ENCODE results near the gene CCR7.
A peak's percentile ranks its signal among the peaks of the same experiment; 100 is the strongest.

CCR7 gene

GRCh38 chr17:40522250-40522960, 42.9 kb downstream of the CCR7 start:
- Histone ChIP-seq H3K9me3 (ENCODE audit: control insufficient read depth, insufficient read depth, low read depth, low read length) (no peaks in the 10 kb centered on the region; the same call in 1 of the 2 replicates), H3K4me1 (ENCODE audit: control insufficient read depth, insufficient read depth, low read length) (no peaks in the 10 kb centered on the region), H3K4me3 (ENCODE audit: low read depth, low read length) (no peak overlapping the region), H3K36me3 (ENCODE audit: control insufficient read depth in 2 of 2, insufficient read depth in 1 of 2, low read length in 2 of 2) (no peaks in the 10 kb centered on the region), H3K27ac (ENCODE audit: extremely low read depth, low read depth, low read length) (no peak overlapping the region)
- CTCF ChIA-PET: interaction anchor here (0.6 to 4.2 kb wide), 5 partner anchors 11 to 124 kb away, joined by 3 to 40 read pairs (median 5); no protein-coding TSS in a partner anchor
- peak; percentile 57 for TF ChIP-seq ZSCAN4 (tag by site-specific recombination; IDR thresholded peaks at IDR 0.05)
- peak; percentile 47 for TF ChIP-seq ZFHX2 (tag by site-specific recombination; conservative IDR thresholded peaks at IDR 0.05)
- no peak for TF ChIP-seq HOXA7 (CRISPR knock-in tag; IDR thresholded peaks at IDR 0.05; ENCODE audit: borderline replicate concordance)
- peak; percentile 80; the same call in 1 of the 2 replicates for TF ChIP-seq EGR2 (tag by site-specific recombination; IDR thresholded peaks at IDR 0.05; ENCODE audit: low read depth)
- POLR2A ChIA-PET: interaction anchor here (1.2 kb wide), 1 partner anchor 105 kb away, joined by 3 read pairs; the partner anchor contains the start of gene TOP2A

- Histone ChIP-seq H3K4me1 (ENCODE audit: control insufficient read depth, insufficient read depth, low read length) (no peaks in the 10 kb centered on the region), H3K9me3 (ENCODE audit: control insufficient read depth, insufficient read depth, low read depth, low read length) (no peaks in the 10 kb centered on the region; the same call in 1 of the 2 replicates), H3K36me3 (ENCODE audit: control insufficient read depth in 2 of 2, insufficient read depth in 1 of 2, low read length in 2 of 2) (no peaks in the 10 kb centered on the region), H3K27ac (ENCODE audit: extremely low read depth, low read depth, low read length) (no peak overlapping the region), H3K4me3 (ENCODE audit: low read depth, low read length) (no peak overlapping the region)
- no peak for TF ChIP-seq ZNF785 (tag by site-specific recombination; IDR thresholded peaks at IDR 0.05)
- TF ChIP-seq ZNF426 (tag by site-specific recombination; IDR thresholded peaks at IDR 0.05): no peak
- no peak for TF ChIP-seq KLF7 (tag by site-specific recombination; IDR thresholded peaks at IDR 0.05; ENCODE audit: borderline replicate concordance)
- TF ChIP-seq SP2 (tag by site-specific recombination; IDR thresholded peaks at IDR 0.05): no peak
- no peak for TF ChIP-seq ZNF416 (tag by site-specific recombination; IDR thresholded peaks at IDR 0.05)
- TF ChIP-seq ZNF623 (tag by site-specific recombination; IDR thresholded peaks at IDR 0.05): no peak
- TF ChIP-seq PRDM2 (tag by site-specific recombination; IDR thresholded peaks at IDR 0.05; ENCODE audit: borderline replicate concordance): no peak
- no peak for TF ChIP-seq OSR2 (tag by site-specific recombination; IDR thresholded peaks at IDR 0.05)
- TF ChIP-seq ZNF266 (tag by site-specific recombination; IDR thresholded peaks at IDR 0.05; ENCODE audit: low read depth): no peak
- no peak for TF ChIP-seq ZNF341 (tag by site-specific recombination; IDR thresholded peaks at IDR 0.05; ENCODE audit: low read depth)
- no peak for TF ChIP-seq PRDM6 (tag by site-specific recombination; IDR thresholded peaks at IDR 0.05)
- POLR2A ChIA-PET: no interaction called here
- CTCF ChIA-PET: interaction anchor here (0.9 to 4.7 kb wide), 3 partner anchors 12 to 39 kb away, joined by 3 to 28 read pairs (median 3); no protein-coding TSS in a partner anchor
Measured at GRCh38 chr17:40520991-40521453, 44.2 kb downstream of the CCR7 start.

Data from HEK293 (cell line).